SU-DHL-6 (cell line): Measurements from ENCODE around the gene SHROOM4.

ENCODE experiments used
- H2AFZ ChIP-seq: fragments of 200-600 bp; sonication (generic); 2 replicates; pipeline ENCODE4 v1.6.1; 2014; ENCODE audit warnings: low read depth, mild to moderate bottlenecking, moderate library complexity, mixed read lengths, antibody characterized with exemption, low read length; ENCODE audit not compliant: severe bottlenecking
- H3F3A ChIP-seq: fragments of 200-600 bp; shearing (Covaris generic); 2 replicates; pipeline ENCODE4 v1.6.0; 2016; ENCODE audit warnings: antibody characterized with exemption, mild to moderate bottlenecking; ENCODE audit not compliant: insufficient read depth
- H3K27ac ChIP-seq: fragments of 200-600 bp; sonication (generic); 2 replicates; pipeline ENCODE4 v1.5.1; 2016; ENCODE audit warnings: low read depth, mild to moderate bottlenecking, low read length, moderate library complexity, mixed read lengths
- H3K27me3 ChIP-seq: fragments of 200-600 bp; sonication (generic), shearing (Covaris generic); 2 replicates; pipeline ENCODE4 v1.6.0; 2014; ENCODE audit warnings: mild to moderate bottlenecking, low read length
- H3K36me3 ChIP-seq: fragments of 200-600 bp; sonication (generic); 2 replicates; pipeline ENCODE4 v1.6.1; 2014; ENCODE audit warnings: mild to moderate bottlenecking, low read length, mixed read lengths
- H3K4me2 ChIP-seq: fragments of 300-600, 200-600 bp; shearing (Covaris generic), sonication (generic); 2 replicates; pipeline ENCODE4 v1.6.0; 2014; ENCODE audit warnings: low read length, low read depth, mild to moderate bottlenecking; ENCODE audit not compliant: poor library complexity, severe bottlenecking
- H3K4me3 ChIP-seq: fragments of 200-600 bp; sonication (generic); 2 replicates; pipeline ENCODE4 v1.5.1; 2014; ENCODE audit warnings: antibody characterized with exemption, low read length, mild to moderate bottlenecking, mixed read lengths; ENCODE audit not compliant: insufficient read depth, poor library complexity, severe bottlenecking
- H3K79me2 ChIP-seq: fragments of 200-600 bp; sonication (generic); 2 replicates; pipeline ENCODE4 v1.6.1; 2014; ENCODE audit warnings: mild to moderate bottlenecking, low read length, moderate library complexity; ENCODE audit not compliant: insufficient read depth
- H3K9ac ChIP-seq: fragments of 200-600 bp; sonication (generic); 2 replicates; pipeline ENCODE4 v1.7.0; 2014; ENCODE audit warnings: mild to moderate bottlenecking, low read length
- H3K9me2 ChIP-seq: fragments of 200-600 bp; sonication (generic); replicated peaks from 2 replicates; pipeline ENCODE4 v1.6.1; 2014; ENCODE audit warnings: low read length; ENCODE audit not compliant: insufficient read depth
- H3K9me3 ChIP-seq: fragments of 200-600 bp; sonication (generic); 2 replicates; pipeline ENCODE4 v1.6.1; 2014; ENCODE audit warnings: low read length, mixed read lengths; ENCODE audit not compliant: insufficient read depth
- H4K20me1 ChIP-seq: fragments of 200-600 bp; sonication (generic); 2 replicates; pipeline ENCODE4 v1.6.1; 2014; ENCODE audit warnings: low read depth, mild to moderate bottlenecking, antibody characterized with exemption, low read length, moderate library complexity, mixed read lengths
- EZH2phosphoT487 ChIP-seq: fragments of 200-600 bp; sonication (generic), shearing (Covaris generic); conservative IDR thresholded peaks from 2 replicates; pipeline ENCODE4 v1.6.1; 2018; ENCODE audit warnings: mild to moderate bottlenecking, antibody characterized with exemption, low read length, moderate library complexity, mixed read lengths
- TF ChIP-seq, protein P1 (sequence below): fragments of 200-600 bp; sonication (generic); IDR thresholded peaks from one replicate; pipeline ENCODE4 v1.5.1; 2017; ENCODE audit warnings: antibody characterized with exemption, mild to moderate bottlenecking, low read length, moderate library complexity; ENCODE audit not compliant: insufficient read depth, poor library complexity, severe bottlenecking

The SHROOM4 gene

DNA sequence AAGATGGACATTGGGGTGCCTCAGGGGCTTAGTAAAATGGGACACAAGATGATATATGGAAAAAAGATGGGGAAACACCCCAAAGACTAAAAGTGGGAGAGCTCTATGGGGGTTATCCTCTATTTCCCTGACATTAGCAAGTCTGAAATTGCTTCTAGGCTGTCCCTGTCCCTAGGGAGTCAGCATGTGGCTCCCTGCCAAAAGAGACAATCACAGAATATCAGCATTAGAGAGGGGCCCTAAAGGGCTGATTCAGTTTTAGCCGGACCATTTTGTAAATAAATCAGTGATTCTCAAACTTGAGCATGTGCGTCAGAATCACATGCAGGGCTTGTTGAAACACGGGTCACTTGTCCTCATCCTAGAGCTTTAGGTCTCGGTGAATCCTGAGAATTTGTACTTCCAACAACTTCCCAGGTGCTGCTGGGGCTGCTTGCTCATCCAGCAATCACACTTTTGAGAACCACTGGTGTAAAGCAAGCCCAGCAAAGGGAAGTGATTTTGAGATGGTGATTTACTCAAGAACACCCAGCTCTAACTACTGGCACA, 178.1 kb downstream of the SHROOM4 start:
- Histone ChIP-seq H3K27ac (no peak overlapping the region), H3K36me3 (no peaks in the 10 kb centered on the region), H4K20me1 (no peaks in the 10 kb centered on the region), H3K9me3 (no peaks in the 10 kb centered on the region), H3K9ac (no peak overlapping the region), H3K4me2 (no peak overlapping the region), H3K9me2 (no peaks in the 10 kb centered on the region), H3F3A (no peaks in the 10 kb centered on the region), H3K4me3 (no peak overlapping the region), H3K79me2 (no peaks in the 10 kb centered on the region), H3K27me3 (no peaks in the 10 kb centered on the region), H2AFZ (no peak overlapping the region)
- TF ChIP-seq, protein P1, sequence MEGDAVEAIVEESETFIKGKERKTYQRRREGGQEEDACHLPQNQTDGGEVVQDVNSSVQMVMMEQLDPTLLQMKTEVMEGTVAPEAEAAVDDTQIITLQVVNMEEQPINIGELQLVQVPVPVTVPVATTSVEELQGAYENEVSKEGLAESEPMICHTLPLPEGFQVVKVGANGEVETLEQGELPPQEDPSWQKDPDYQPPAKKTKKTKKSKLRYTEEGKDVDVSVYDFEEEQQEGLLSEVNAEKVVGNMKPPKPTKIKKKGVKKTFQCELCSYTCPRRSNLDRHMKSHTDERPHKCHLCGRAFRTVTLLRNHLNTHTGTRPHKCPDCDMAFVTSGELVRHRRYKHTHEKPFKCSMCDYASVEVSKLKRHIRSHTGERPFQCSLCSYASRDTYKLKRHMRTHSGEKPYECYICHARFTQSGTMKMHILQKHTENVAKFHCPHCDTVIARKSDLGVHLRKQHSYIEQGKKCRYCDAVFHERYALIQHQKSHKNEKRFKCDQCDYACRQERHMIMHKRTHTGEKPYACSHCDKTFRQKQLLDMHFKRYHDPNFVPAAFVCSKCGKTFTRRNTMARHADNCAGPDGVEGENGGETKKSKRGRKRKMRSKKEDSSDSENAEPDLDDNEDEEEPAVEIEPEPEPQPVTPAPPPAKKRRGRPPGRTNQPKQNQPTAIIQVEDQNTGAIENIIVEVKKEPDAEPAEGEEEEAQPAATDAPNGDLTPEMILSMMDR: no peak
- no peak for TF ChIP-seq EZH2phosphoT487

DNA sequence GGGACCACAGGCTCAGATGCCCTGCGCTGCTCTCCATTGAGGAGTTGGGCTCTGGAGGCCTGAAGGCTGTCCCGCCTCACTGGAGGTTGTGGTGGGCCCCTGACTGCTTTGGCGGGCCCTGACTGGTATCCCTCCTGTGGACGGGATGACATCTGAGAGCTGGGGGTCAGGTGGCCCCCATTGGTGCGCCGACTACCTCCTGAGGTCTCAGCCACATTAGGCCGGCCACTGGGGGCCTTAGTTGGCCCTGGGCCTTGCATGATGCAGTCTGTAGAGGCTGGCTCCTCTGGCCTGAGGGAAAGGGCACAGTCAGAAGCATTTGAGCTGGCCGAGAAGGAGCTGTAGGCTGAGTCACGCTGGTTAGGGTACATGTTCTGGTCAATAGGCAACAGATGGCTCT, 178.8 kb downstream of the SHROOM4 start:
- TF ChIP-seq EZH2phosphoT487: no peak
- Histone ChIP-seq H3K4me3 (no peak overlapping the region), H3K9me3 (no peaks in the 10 kb centered on the region)

DNA sequence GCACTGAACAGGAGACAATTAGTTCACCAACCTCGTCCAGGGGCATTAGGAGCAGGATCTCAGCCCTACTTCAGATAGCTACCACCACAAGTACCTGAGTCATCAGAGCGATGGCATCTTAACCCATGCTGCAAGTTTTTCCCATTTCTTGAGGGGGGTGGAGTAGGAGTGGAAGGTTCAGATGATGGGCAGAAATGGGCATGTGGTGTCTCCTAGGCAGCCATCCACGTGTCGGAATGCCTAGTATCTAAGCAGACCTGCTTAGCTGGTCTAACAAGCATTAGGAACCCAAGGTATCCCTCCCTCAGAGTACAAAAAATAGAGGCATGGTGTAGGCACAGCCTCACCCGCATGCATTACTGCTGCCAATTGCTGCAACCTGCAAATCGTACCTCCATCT, 184.2 kb downstream of the SHROOM4 start:
- H3K27me3 ChIP-seq: no peaks in the 10 kb centered on the region
- H3K4me3 ChIP-seq: no peak overlapping the region
- H3K27ac ChIP-seq: no peak overlapping the region
- H3F3A ChIP-seq: no peaks in the 10 kb centered on the region
- H3K4me2 ChIP-seq: no peak overlapping the region
- H3K9me2 ChIP-seq: no peaks in the 10 kb centered on the region
- H4K20me1 ChIP-seq: no peaks in the 10 kb centered on the region
- no peak overlapping the region for H2AFZ ChIP-seq
- H3K9me3 ChIP-seq: no peaks in the 10 kb centered on the region
- H3K9ac ChIP-seq: no peak overlapping the region
- TF ChIP-seq, protein P1: no peak
- no peak for TF ChIP-seq EZH2phosphoT487
- H3K79me2 ChIP-seq: no peaks in the 10 kb centered on the region
- no peaks in the 10 kb centered on the region for H3K36me3 ChIP-seq

More for the DNA sequence above, 178.8 kb downstream of the SHROOM4 start:
- no peaks in the 10 kb centered on the region for H3K36me3 ChIP-seq
- H3K4me2 ChIP-seq: no peak overlapping the region
- H3K9ac ChIP-seq: no peak overlapping the region
- H3K9me2 ChIP-seq: no peaks in the 10 kb centered on the region
- no peaks in the 10 kb centered on the region for H3K79me2 ChIP-seq
- no peaks in the 10 kb centered on the region for H4K20me1 ChIP-seq
- no peak overlapping the region for H3K27ac ChIP-seq
- no peaks in the 10 kb centered on the region for H3F3A ChIP-seq
- H3K27me3 ChIP-seq: no peaks in the 10 kb centered on the region
- H2AFZ ChIP-seq: no peak overlapping the region

DNA sequence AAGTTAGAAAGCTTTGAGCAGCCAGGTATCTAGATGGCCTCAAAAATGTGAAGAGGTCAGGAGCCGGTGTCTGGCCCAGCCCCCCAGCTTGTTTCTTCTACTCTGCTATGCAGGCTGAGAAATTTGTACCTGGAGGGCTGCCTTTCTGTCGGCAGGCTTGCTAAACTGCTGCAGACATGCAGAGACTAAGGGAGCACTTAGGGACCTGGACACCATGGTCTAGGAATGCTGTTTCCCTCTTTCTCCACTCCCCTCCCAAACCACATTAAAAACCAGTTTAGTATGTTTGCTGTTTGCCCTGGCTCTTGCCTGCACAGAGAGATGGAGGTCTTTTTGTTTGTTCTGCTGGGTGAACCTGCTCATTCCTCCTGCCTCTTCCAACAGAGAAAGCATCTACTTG, 186.3 kb downstream of the SHROOM4 start:
- Histone ChIP-seq H3K9me3 (no peaks in the 10 kb centered on the region), H2AFZ (no peak overlapping the region), H3K9me2 (no peaks in the 10 kb centered on the region), H3F3A (no peaks in the 10 kb centered on the region), H3K36me3 (no peaks in the 10 kb centered on the region), H3K27ac (no peak overlapping the region), H3K79me2 (no peaks in the 10 kb centered on the region), H3K27me3 (no peaks in the 10 kb centered on the region), H3K4me2 (no peak overlapping the region), H4K20me1 (no peaks in the 10 kb centered on the region), H3K9ac (no peak overlapping the region), H3K4me3 (no peak overlapping the region)
- no peak for TF ChIP-seq EZH2phosphoT487
- TF ChIP-seq, protein P1: no peak
